Kidney (tissue), 14 donors: ENCODE results near the gene CRIP1. TPM values are rescaled to one million over a fixed set of nuclear protein-coding genes. Genes with fewer than 3 reads are reported as not detected.

Source experiments
- DNase-seq, 5 donors: peaks; one replicate each; pipeline ENCODE4 v3.0.0-alpha.2; 2013 to 2020
- FAIRE-seq: peaks from 2 replicates; lab custom pipeline; 2012; peaks lifted over from hg19 to GRCh38; lab: Jason Lieb, UNC
- H3K27ac ChIP-seq, 2 donors: one replicate each; pipeline ENCODE4 v1.7.0; 2013; ENCODE audit warnings: low read depth in 2 of 2, low read length in 2 of 2, inconsistent platforms in 1 of 2
- H3K27me3 ChIP-seq: one replicate; pipeline ENCODE4 v1.7.1; 2013; ENCODE audit warnings: low read length, inconsistent platforms; ENCODE audit not compliant: control insufficient read depth, insufficient read depth
- H3K36me3 ChIP-seq, 3 donors: one replicate each; pipeline versions ENCODE4 v1.7.0 to v1.7.1; 2013; ENCODE audit warnings: low read length in 3 of 3, control low read depth in 1 of 3, inconsistent platforms in 1 of 3; ENCODE audit not compliant: insufficient read depth in 3 of 3, control insufficient read depth in 2 of 3
- H3K4me1 ChIP-seq, 3 donors: one replicate each; pipeline versions ENCODE4 v1.7.0 to v1.7.1; 2013; ENCODE audit warnings: low read length in 3 of 3, inconsistent platforms in 1 of 3, low read depth in 1 of 3; ENCODE audit not compliant: control insufficient read depth in 2 of 3, insufficient read depth in 2 of 3
- H3K4me3 ChIP-seq, 3 donors: one replicate each; pipeline versions ENCODE4 v1.7.0 to v1.8.1; 2013; ENCODE audit warnings: low read length in 3 of 3, control low read depth in 1 of 3, inconsistent platforms in 1 of 3
- H3K9ac ChIP-seq, 3 donors: one replicate each; pipeline versions ENCODE4 v1.7.0 to v1.7.1; 2013; ENCODE audit warnings: low read length in 3 of 3, control low read depth in 1 of 3, inconsistent platforms in 1 of 3
- H3K9me3 ChIP-seq, 3 donors: one replicate each; pipeline versions ENCODE4 v1.7.0 to v1.7.1; 2013; ENCODE audit warnings: low read length in 3 of 3, control low read depth in 1 of 3, inconsistent platforms in 1 of 3; ENCODE audit not compliant: control insufficient read depth in 2 of 3, insufficient read depth in 1 of 3
- CTCF ChIP-seq: IDR thresholded peaks from 3 replicates; pipeline ENCODE4 v1.5.1; 2012; ENCODE audit warnings: mild to moderate bottlenecking, moderate library complexity, borderline replicate concordance; ENCODE audit not compliant: insufficient read depth; ENCODE audit errors: extremely low read depth
- intact Hi-C: fragments of 100-400 bp; cut with DNase I; formaldehyde crosslinking; loops from one replicate; pipeline ENCODE4 v1.11.1; 2022
- polyA plus RNA-seq: library from polyadenylated mRNA; stranded (reverse); fragments of 350-450 nt; fragmentation: Illumina TruSeq; extraction: RNeasy Lipid Tissue Mini Kit (QIAGEN cat#74804); gene quantifications from one replicate; pipeline ENCODE4 v1.2.3, GENCODE V29; 2014; ENCODE audit warnings: low read depth, low replicate concordance; ENCODE audit not compliant: insufficient read depth
- total RNA-seq: library from RNA; stranded (reverse); fragmentation: NEBNext Ultra II Directional; extraction: Animal tissue kit (Norgen Biotek cat#: 25700); gene quantifications from one replicate; pipeline ENCODE4 v1.2.1, GENCODE V29; 2021
- donor health status: control.
- donor health status: control.
- donor health status: control.
- donor health status: control.
- donor health status: control.
- donor health status: DM: yes; HTN: yes; CAD: no.
- donor health status: Normal renal cell carcinoma (clear cell type).

Gene CRIP1
- total and polyA plus RNA-seq, 2 donors from 2014 or later: 272 to 381 TPM

GRCh38 chr14:105494606-105494929 lies 7.9 kb downstream of the CRIP1 start:
- Histone ChIP-seq H3K9ac (no peak overlapping the region), H3K36me3 (no peaks in the 10 kb centered on the region), H3K9me3 (no peaks in the 10 kb centered on the region), H3K27me3 (no peaks in the 10 kb centered on the region), H3K4me1 (peaks cover 0 to 2% (median 0%) of the 10 kb centered on the region in 3 donors), H3K4me3 (no peak overlapping the region), H3K27ac (no peak overlapping the region)
- no peak for FAIRE-seq
- no peak for DNase-seq
- TF ChIP-seq CTCF: no peak
- intact Hi-C loops: no loop called here

- intact Hi-C loops: no loop called here
- Histone ChIP-seq H3K27ac (no peak overlapping the region), H3K36me3 (no peaks in the 10 kb centered on the region), H3K9ac (no peak overlapping the region), H3K9me3 (no peaks in the 10 kb centered on the region), H3K4me3 (no peak overlapping the region), H3K27me3 (no peaks in the 10 kb centered on the region), H3K4me1 (no peaks in the 10 kb centered on the region)
- FAIRE-seq (no peak), DNase-seq (peak in 3 of 5 donors; percentile 9 to 79 (median 40))
- TF ChIP-seq CTCF: no peak
Observed at GRCh38 chr14:105495101-105495989, 8.7 kb downstream of the CRIP1 start.

GRCh38 chr14:105495990-105496830 lies 9.5 kb downstream of the CRIP1 start:
- DNase-seq: peak in 2 of 5 donors; percentile 45 to 69
- H3K36me3 ChIP-seq: no peaks in the 10 kb centered on the region
- no peaks in the 10 kb centered on the region for H3K27me3 ChIP-seq
- no peak overlapping the region for H3K27ac ChIP-seq
- H3K9me3 ChIP-seq: no peaks in the 10 kb centered on the region
- intact Hi-C loops: no loop called here
- H3K9ac ChIP-seq: no peak overlapping the region
- no peak for FAIRE-seq
- no peak for TF ChIP-seq CTCF
- no peak overlapping the region for H3K4me3 ChIP-seq
- H3K4me1 ChIP-seq: no peaks in the 10 kb centered on the region
